UCSD-AML1 (cell line): ENCODE results near the gene POGLUT2.

Experiments used
- DNase-seq: peaks from one replicate; lab custom pipeline; 2025; ENCODE audit not compliant: unreplicated experiment; lab: John Stamatoyannopoulos, UW

Gene POGLUT2

DNA sequence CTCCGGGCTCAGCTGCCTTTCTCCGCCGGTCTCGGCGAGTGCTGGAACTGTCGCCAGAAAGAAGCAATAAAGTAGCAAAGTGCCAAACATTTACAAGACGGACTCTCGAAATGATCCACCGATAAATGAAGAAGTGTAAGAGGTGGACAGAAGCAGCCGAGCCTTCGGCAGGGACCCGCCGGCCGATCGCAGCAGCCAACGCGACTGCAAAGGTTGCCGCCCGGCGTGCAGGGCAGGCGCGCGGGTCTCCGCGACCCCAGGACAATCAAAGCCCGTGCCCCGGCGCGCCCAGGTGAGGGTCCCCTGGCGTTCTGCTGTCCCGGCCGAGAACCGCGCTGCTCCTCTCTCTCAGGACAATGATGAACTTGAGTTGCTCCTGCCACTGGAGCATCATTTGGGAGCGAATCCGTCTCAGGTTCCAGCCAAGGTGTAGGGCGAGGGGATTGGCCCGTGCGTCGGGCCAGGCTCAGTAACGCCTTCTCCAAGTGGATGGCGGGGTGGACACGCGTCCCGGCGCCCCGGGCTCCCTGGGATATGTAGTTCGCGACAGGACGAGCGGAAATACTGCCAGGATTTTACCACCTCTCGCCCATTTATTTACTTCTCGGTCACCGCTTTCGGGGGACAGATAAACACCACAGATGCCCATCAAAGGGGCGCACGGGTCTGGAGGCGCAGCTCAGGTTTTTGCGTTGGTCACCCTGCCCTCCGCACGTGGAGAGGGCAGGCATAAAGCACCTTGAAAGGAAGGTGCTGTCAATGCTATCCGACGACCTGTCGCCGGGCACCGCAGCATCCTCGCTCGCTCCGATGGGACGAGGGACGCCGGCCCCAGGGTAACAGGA is at the start of gene POGLUT2, which contains the start of gene BIVM:
TSS of gene POGLUT2 (minus strand) at position 396 of the 845 bp plus-strand sequence. CDS start at position 90, 306 bp downstream.
TSS of gene BIVM (plus strand) at position 539 of the 845 bp plus-strand sequence. CDS start 8,149 bp downstream, outside the sequence.
- DNase-seq, result peak; percentile 90

DNA sequence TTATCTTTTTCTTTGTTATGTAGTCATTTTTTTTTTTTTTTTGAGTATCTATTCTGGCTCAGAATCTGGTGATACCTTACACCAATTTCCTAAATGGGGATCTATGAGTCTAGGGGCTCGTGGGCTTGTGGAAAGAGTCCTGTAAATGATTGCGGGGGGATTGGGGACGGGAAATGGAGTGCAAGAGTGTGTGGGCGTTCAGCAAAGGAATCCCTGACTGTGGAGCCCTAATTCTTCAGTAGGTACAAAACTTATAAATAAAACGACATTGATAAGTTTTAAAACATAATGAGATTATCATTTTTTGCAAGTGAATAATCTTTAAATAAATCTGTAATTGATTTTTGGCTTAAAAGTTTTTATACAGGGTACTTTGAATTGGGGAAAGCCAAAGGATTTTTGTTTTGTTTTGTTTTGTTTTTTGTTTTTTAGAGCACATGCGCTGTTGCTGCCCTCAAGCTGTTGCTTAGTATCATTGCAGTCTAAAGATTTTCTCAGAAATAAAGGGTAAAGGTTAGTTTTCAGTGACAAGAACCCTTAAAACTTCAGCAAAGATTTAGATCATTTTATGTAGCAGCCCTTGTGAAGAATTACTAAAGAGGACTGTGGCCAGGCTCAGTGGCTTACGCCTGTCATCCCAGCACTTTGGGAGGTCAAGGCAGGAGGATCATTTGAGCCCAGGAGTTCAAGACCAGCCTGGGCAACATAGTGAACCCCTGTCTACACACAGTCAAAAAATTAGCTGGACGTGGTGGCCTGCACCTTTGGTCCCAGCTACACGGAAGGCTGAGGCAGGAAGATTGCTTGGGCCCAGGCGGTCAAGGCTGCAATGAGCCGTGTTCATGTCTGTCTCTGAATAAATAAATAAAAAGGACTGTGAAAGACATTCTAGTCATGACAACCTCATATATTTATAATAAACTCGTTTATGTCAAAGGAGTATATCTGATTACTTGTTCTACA is 48.8 kb upstream of the POGLUT2 start:
- DNase-seq, result no peak

DNA sequence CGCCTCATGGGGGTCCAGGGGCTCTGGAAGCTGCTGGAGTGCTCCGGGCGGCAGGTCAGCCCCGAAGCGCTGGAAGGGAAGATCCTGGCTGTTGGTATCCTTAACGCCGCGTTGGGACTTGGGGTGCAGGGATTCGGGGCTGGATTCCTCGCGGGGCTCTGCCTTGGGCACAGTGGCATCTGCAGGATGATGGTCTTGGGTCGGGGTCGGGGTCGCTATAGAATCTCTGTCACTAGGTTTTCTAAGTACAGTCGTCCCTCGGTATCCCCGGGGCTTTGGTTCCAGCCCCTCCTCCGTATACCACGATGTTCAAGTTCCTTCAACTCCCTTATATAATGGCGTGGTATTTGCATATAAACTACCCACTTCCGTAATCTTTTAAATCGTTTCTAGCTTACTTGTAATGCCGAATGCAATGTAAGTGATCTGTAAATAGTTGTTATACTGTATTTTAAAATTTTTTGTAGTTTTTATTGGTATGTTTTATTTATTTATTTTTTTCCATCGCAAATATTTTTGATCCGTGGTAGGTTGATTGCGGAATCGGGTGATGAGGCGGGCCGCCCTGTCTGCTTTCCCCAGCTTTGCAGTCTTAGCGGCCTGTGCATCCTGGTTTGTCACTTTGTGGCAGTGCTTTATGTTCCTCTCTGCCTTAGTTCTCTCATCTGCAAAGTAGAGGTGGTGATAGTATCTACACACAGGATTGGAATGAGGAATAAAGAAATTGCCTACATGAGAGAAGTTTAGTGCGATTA is 47.7 kb upstream of the POGLUT2 start:
- peak; percentile 65 for DNase-seq

DNA sequence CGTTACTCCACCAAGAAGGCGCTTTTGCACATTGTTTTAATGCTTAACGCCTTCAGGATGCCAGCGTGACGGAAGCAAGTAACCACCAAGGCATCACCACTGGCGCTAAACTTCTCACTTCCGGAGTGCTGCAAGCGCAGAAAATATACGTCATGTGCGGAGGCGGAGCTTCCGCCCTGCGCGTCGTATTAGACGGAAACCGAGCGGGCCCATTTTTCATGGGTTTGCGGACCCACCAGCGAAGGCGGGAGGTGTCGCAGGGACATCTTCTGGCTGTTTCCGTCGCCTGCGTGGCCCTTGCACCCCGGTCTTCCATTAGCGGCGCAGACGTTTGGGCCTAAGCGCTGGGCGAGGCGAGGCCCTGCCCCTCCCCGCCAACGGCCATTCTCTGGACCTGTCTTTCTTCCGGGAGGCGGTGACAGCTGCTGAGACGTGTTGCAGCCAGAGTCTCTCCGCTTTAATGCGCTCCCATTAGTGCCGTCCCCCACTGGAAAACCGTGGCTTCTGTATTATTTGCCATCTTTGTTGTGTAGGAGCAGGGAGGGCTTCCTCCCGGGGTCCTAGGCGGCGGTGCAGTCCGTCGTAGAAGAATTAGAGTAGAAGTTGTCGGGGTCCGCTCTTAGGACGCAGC is 47.0 kb upstream of the POGLUT2 start, which contains the start of gene ERCC5:
TSS of gene ERCC5 (plus strand) at position 403 of the 631 bp plus-strand sequence. CDS start 235 bp downstream, outside the sequence.
- peak; percentile 98 for DNase-seq

DNA sequence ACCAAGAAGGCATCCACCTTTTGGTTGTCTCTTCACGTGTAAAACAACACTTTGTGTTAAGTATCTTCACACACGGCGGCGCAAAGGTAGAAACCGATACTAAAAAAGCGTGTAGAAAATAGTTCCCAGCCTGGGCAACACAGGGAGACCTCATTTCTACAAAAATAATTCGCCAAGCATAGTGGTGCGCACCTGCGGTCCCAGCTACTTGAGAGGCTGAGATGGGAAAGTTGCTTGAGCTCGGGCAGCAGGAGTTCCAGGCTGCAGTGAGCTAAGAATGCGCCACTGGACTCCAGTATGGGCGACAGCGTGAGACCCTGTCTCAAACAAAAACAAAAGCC is 46.5 kb upstream of the POGLUT2 start:
- no peak for DNase-seq

DNA sequence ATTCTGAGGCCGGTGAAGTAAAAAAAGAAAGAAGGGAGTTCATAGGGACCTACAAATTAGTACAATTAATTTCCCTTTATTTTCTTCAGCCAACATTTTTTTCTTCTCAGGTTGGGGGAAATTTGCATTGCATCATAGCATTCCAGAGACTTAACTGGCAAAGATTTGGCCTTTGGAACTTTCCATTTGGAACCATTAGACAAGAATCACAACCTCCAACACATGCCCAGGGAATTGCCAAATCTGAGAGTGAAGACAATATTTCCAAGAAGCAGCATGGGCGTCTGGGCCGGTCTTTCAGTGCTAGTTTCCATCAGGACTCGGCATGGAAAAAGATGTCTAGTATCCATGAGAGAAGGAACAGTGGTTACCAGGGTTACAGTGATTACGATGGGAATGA is 40.7 kb upstream of the POGLUT2 start:
- no peak for DNase-seq

DNA sequence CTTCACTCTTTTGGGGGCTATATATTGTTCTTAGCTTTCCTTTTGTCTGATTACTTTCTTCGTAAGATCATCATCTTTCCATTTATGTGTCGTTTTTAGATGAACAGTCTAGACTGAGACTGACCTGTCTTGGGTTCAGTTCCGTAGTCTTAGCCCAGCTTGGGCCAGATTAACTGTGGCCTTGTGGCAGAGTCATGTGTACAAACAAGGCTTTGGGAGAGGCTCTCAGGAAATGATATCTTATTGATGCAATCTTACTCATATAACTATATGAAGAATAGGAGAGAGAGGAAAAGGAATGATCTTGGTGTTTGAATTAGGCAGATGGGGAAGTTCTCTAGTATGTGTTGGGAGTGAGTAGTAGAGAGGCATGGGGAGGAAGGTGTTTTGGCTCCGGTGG is 40.2 kb upstream of the POGLUT2 start:
- no peak for DNase-seq

DNA sequence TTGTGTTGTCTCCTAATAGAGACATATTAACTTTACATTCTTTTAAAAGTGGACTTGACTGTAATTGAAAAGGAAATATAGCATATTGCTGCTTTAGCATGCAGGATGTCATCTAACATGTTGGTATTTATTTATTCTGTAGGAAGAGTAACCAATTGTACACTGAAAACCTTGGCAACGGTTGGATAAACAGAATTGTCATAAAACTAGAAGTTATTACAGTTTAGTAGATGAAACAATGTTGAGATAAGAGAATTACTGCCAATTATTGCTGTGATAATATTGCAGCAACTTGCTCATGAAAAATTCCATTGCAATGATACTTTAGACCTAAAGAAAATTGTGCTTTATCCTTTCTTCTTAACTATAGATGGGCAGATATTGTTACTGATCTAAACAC is 39.5 kb upstream of the POGLUT2 start:
- DNase-seq, result no peak

DNA sequence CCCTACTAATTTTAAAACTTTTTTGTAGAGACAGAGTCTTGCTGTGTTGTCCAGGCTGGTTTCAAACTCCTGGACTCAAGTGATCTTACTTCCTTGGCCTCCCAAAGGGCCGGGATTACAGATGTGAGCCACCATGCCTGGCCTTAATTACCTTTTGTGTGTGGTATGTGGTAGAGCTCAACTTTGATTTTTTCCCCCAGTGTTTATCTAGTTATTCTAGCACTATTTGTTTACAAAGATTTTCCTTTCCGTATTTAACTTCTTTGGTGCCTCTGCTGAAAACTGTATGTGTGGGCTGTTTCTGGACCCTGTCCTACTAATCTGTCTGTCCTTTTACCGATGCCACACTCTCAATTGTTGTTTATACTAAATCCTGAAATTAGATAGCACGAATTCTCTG is 37.7 kb upstream of the POGLUT2 start:
- DNase-seq, result no peak

DNA sequence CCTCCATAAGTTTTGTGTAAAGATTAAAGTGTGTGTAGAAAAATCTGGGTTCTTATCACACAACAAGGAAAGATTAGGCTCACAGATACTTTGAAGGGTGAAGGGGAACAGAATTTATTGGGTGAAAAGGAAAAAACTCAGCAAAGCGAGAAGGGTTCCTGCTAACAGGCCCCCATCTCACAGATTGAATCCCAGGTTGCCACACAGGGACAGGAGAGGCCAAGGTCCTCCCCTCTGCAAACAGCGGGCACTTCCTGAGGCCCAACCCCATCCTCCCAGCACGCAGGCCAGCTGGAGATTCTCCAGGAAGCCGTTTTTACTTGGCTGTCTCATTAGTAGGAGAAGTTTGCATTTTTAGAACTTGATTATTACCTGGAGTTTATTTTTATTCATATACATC is 31.9 kb upstream of the POGLUT2 start:
- DNase-seq, result no peak

DNA sequence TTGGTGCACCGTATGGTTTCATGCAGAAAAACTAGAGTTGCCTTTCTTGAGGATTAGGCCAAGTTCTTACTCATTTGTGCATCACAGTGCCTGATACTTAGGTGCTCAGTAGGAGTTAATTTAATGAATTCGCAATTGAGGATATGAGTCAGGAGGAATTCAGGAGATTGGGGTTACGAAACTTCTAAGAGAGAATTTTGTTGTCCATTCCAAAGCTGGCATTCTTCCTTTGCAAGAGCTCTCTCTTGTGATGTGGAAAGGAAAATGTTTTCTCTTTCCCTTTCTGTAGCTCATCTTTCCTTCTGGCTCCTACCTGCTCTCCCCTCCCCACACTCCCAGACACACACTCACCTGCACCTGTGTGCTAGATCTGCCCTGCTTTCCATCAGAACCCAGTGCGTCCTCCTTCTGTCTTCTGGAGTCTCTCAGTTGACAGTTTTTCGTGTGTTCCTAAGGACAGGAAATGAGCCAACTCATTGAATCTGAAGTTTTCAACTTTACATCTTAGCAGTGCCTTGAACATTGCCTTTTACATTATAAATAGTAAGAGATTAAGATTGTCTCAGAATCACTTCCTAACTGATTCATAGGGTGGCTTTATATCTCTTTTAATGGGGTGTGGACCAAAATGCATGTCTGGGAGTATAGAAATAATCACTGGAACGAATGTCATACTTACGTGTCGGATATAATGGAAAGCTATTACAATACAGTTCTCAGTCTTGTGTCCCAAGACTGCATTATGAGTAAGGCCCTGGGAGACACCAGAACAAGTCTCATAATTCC is 27.3 kb upstream of the POGLUT2 start:
- DNase-seq, result no peak

DNA sequence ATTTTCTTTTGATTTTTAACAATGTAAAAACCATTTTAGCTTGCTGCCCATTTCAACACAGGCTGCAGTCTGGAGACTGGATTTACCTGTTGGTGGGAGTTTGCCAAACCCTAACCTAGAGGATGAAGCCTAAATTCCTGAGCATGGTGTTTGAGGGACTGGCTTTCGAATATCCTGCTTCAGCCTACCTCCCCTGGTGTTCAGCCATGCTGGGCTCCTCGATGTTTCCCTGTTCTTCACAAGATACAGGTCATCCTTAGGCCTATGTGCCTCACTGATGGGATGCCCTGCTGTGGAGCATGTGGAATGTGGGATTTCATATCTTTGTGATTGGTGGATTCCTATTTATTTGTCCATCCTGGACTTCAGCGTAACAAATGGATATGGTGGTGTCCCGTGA is 26.6 kb upstream of the POGLUT2 start:
- DNase-seq, result no peak

DNA sequence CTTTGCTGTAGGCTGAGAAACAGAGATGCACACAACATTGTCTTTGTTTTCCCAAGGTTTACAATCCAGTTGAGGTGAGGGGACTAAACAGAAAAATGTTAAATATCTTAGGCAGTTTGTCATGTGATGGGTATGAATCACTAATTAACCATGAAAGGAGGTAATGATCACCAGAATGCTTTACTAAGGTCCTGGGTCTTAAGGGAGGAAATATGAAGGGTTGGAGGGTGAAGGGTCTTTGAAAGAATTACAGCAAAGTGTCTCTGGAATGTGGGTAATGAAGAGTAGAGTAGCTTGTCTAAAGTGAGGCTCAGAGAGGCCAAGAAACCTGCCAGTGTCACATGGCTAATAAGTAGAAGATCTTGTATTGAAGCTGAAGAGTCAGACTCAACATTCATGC is 19.1 kb upstream of the POGLUT2 start:
- DNase-seq, result no peak

DNA sequence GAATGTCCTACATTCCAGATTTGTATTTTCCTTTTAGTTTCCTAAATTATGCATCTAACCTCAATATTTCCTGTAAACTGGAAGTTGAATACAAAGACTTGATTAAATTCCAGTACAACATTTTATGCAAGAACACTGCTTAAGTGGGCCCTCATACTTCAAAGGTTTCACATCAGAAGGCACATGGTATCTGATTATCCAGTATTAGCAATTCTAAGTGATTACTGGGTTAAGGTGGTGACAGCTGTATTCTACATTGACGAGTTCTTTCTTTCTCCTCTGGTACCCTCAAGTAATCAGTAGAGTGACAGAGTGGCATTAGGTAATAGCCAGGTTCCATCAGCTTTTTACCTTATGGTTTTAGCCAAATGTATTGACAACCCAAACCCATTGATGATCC is 18.5 kb upstream of the POGLUT2 start:
- DNase-seq, result no peak

DNA sequence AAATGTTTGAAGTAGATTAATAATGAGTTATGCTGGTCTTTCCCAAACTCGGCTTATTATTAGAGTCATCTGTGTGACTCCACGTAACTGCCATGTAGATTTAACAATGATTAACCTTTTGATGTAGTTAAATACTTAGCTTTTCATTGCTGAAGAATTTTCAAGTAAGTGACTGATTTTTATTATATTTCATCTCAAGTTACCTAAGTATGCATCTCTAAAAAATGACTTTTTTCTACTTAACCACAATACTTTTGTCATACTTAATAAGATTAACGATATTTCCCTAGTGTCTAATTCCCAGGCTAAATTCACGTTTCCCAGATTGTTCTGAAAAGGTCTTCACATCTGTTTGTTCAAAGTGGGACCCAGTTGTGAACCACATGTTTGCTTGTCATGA is 17.9 kb upstream of the POGLUT2 start:
- no peak for DNase-seq

DNA sequence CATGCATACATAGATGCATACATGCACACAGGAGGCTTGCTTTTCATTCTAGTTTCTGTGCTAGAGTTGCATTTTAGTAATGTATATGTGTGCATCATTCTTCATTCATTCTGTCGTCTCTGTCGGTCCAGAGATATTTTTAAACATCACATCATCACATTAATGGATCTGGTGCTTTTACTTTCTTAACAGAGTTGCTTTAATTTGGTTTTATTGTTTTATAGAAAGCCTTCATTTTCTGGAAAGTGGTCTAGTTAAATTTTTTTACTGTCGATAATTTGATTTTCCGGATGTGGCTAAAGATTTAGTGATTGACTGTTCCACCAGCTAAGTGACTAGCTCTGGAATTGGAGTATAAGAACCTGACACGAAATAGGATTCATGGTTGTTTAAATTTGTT is 17.0 kb upstream of the POGLUT2 start:
- no peak for DNase-seq

DNA sequence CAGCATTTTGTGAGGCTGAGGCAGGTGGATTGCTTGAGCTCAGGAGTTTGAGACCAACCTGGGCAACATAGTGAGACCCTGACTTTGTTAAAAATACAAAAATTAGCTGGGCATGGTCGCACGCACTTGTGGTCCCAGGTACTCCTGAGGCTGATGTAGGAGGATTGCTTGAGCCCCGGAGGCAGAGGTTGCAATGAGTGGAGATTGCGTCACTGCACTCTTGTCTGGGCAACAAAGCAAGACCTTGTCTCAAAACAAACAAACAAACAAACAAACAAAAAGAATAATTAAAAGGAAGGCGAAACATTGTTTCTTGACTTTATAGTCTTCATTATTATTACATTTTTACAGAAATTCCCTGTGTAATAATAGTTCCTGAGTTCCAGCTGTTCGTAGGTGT is 16.0 kb upstream of the POGLUT2 start:
- no peak for DNase-seq

DNA sequence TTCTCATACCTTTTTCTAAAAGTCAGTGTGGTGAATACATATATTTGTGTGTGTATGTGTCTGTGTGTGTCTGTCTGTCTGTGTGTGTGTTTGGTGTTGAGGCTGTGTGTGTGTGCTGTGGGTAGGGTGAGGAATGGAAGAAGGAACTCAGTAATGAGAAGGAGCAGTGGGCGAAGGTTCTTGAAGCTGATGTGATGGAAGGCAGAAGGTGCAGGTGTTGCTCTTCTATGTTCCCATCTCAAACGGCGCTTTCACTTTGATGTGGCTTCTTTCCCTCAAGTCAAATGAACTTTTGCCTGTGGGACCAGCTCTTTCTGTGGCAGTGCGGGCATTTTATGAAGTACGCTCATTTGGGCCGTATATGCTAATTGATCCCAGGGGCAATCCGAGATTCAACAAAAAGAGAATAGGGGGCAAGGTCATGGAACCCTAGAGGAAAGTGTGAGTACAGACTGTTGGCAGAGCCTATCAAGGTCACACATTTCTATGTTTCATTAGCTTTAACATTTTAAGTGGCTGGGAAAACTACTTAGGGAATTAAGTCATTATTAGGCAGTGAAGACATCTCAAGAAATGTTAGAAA is 15.3 kb upstream of the POGLUT2 start:
- DNase-seq, result no peak

DNA sequence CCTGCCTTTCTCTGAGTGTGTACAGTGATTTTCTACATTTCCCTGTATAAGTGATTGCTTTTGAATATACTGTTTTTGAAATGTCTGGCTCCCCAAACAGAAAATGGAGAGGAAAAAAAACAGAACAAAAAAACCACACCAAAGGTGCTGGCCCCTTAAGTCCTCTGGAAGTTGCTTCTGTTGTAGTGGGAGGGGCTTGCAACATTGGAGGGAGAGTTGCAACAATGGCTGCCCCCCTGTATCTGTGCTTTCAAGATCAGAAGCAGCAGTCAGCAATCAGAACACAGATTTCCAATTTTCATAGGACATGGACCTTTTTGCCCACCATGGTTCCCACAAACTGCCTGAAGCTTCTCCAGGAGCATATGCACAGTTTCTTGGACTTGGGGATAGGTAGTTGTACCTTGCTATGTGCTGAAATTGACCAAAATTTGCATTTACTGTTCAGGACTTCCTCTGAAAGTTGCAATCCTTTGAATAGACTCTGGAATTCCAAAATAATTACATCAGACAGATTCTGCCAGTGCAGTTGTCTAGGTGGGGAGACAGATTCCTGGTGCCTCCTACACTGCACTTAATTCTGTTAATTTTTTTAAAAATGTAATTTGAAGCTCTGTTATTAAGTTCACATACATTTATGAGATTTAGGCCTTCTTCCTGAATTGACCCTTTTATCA is 14.0 kb upstream of the POGLUT2 start:
- DNase-seq, result no peak
